ENCODE data around the gene TCF12.

Gene TCF12

DNA sequence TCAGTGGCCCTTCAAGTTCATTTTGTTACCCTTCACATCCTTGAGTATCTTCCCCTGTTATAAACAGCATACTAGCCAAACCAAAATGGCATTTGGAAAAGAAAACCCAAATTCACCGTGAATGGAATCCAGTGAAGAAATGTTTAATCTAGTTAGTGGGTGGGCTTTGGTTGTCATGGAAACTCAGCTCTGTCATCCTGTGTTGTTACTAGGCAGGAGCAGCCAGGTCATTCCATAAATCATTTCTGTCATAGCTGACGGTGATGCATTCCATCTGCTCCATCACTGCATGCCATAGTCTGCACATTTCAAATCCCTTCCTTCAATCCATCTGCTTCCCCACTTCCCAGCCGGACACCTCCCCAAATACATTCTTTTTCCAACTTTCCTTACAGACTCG, 317.4 kb downstream of the TCF12 start:
- Histone ChIP-seq H3K36me3 (ENCODE audit: control insufficient read depth, insufficient read depth, low read length) (no peaks in the 10 kb centered on the region), H3K79me2 (no peaks in the 10 kb centered on the region), H3K27ac (no peak overlapping the region), H3K4me3 (ENCODE audit: low read depth, low read length) (no peak overlapping the region), H3K9ac (no peak overlapping the region), H3K4me1 (no peaks in the 10 kb centered on the region), H2AFZ (no peak overlapping the region), H3K27me3 (ENCODE audit: control insufficient read depth, insufficient read depth, low read length) (no peaks in the 10 kb centered on the region), H3K9me3 (ENCODE audit: control insufficient read depth, low read length) (no peaks in the 10 kb centered on the region), H3K4me2 (ENCODE audit: low read length) (no peak overlapping the region)
- no peak for TF ChIP-seq CTCF (IDR thresholded peaks at IDR 0.05)

GRCh38 chr15:57236561-57237300, 318.3 kb downstream of the TCF12 start:
- Histone ChIP-seq H3K36me3 (ENCODE audit: control insufficient read depth, insufficient read depth, low read length) (no peaks in the 10 kb centered on the region), H3K27ac (no peak overlapping the region), H2AFZ (no peak overlapping the region), H3K4me2 (ENCODE audit: low read length) (no peak overlapping the region), H3K27me3 (ENCODE audit: control insufficient read depth, insufficient read depth, low read length) (no peaks in the 10 kb centered on the region), H3K4me1 (no peaks in the 10 kb centered on the region), H3K9me3 (ENCODE audit: control insufficient read depth, low read length) (no peaks in the 10 kb centered on the region), H3K4me3 (ENCODE audit: low read depth, low read length) (no peak overlapping the region), H3K9ac (no peak overlapping the region), H3K79me2 (no peaks in the 10 kb centered on the region)
- TF ChIP-seq CTCF (IDR thresholded peaks at IDR 0.05): no peak

GRCh38 chr15:57237301-57237642, 318.8 kb downstream of the TCF12 start:
- H2AFZ ChIP-seq: no peak overlapping the region

GRCh38 chr15:57237676-57238075, 319.2 kb downstream of the TCF12 start:
- Histone ChIP-seq H3K9me3 (ENCODE audit: control insufficient read depth, low read length) (no peaks in the 10 kb centered on the region), H3K36me3 (ENCODE audit: control insufficient read depth, insufficient read depth, low read length) (no peaks in the 10 kb centered on the region), H3K79me2 (no peaks in the 10 kb centered on the region), H2AFZ (no peak overlapping the region), H3K27ac (no peak overlapping the region), H3K9ac (no peak overlapping the region), H3K27me3 (ENCODE audit: control insufficient read depth, insufficient read depth, low read length) (no peaks in the 10 kb centered on the region), H3K4me3 (ENCODE audit: low read depth, low read length) (no peak overlapping the region), H3K4me2 (ENCODE audit: low read length) (no peak overlapping the region), H3K4me1 (no peaks in the 10 kb centered on the region)
- no peak for TF ChIP-seq CTCF (IDR thresholded peaks at IDR 0.05)

More at GRCh38 chr15:57237301-57237642, 318.8 kb downstream of the TCF12 start:
- H3K79me2 ChIP-seq: no peaks in the 10 kb centered on the region
- no peak overlapping the region for H3K4me3 ChIP-seq (ENCODE audit: low read depth, low read length)
- H3K4me2 ChIP-seq (ENCODE audit: low read length): no peak overlapping the region
- H3K4me1 ChIP-seq: no peaks in the 10 kb centered on the region
- no peak overlapping the region for H3K27ac ChIP-seq
- H3K9me3 ChIP-seq (ENCODE audit: control insufficient read depth, low read length): no peaks in the 10 kb centered on the region
- no peaks in the 10 kb centered on the region for H3K36me3 ChIP-seq (ENCODE audit: control insufficient read depth, insufficient read depth, low read length)
- TF ChIP-seq CTCF (IDR thresholded peaks at IDR 0.05): no peak
- H3K9ac ChIP-seq: no peak overlapping the region
- no peaks in the 10 kb centered on the region for H3K27me3 ChIP-seq (ENCODE audit: control insufficient read depth, insufficient read depth, low read length)

- Histone ChIP-seq H3K4me3 (ENCODE audit: low read depth, low read length) (no peak overlapping the region), H3K4me1 (no peaks in the 10 kb centered on the region), H3K4me2 (ENCODE audit: low read length) (no peak overlapping the region), H3K79me2 (no peaks in the 10 kb centered on the region), H3K9me3 (ENCODE audit: control insufficient read depth, low read length) (no peaks in the 10 kb centered on the region), H2AFZ (no peak overlapping the region), H3K36me3 (ENCODE audit: control insufficient read depth, insufficient read depth, low read length) (no peaks in the 10 kb centered on the region), H3K9ac (no peak overlapping the region), H3K27ac (no peak overlapping the region), H3K27me3 (ENCODE audit: control insufficient read depth, insufficient read depth, low read length) (no peaks in the 10 kb centered on the region)
- TF ChIP-seq CTCF (IDR thresholded peaks at IDR 0.05): no peak
Observed at GRCh38 chr15:57245130-57245529, 326.7 kb downstream of the TCF12 start.
